Measurements from ENCODE around the gene BAG5. TPM values are rescaled to one million over a fixed set of nuclear protein-coding genes. Genes with fewer than 3 reads are reported as not detected.

BAG5 gene
- total RNA-seq, 1 donor from 2014 or later: 28.8 TPM

DNA sequence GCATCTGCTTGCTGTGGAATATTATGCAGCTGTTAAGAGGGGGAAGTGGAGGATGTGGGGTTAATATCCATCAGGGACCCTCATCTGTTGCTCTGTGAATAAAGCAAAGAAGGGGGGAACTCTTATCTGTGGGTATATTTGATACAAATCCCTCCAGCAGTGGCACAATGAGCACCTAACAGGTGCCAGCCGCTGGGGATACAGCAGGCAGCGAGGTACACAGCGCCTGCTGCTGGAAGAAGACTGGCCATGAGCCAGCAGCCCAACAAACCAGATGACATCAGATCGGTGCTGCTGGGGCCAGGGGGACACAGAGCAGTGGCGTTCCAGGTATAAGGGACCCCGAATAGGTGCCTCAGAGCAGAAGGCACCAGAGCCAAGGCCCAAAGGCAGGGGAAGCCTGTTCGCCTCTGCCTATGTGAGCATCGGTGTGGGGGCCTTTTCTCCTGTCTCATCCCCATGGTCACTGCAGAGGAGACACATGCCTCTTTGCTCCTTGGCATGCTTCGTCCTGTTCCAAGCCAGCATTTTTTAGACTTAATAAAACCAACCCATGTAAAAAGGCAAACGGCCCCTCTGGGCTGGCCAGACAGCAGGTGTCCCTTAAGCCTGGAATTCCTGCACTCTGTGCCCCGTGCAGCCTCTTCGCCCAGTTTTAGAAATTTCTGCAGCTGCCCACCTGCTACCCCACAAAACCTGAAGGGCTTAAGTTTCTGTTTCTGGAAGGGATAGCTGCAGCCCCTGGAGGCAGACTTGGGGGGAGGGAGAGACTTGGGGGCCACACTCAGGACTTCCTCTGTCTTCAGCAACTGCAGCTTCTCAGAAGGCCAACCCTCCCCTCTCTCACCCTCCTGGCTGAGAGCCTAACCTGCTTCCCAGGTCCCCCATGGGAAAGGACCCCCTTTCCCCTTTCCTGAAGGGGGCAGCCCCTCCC, 38.2 kb downstream of the BAG5 start:
- Mint-ChIP-seq H3K27me3 (no peaks in the 10 kb centered on the region), H3K9me3 (no peaks in the 10 kb centered on the region), H3K4me3 (no peak overlapping the region), H3K27ac (no peak overlapping the region), H3K4me1 (peaks cover 51% of the 10 kb centered on the region), H3K36me3 (ENCODE audit: low read depth) (peaks cover 1% of the 10 kb centered on the region)
- intact Hi-C loops (cut with micrococcal nuclease): loop anchor here (10.0 kb wide), 2 partner anchors 189 to 759 kb away; partner anchors contain the start of gene EIF5
- no peak for ATAC-seq (ENCODE audit: low read depth)
- TF ChIP-seq, protein P1, sequence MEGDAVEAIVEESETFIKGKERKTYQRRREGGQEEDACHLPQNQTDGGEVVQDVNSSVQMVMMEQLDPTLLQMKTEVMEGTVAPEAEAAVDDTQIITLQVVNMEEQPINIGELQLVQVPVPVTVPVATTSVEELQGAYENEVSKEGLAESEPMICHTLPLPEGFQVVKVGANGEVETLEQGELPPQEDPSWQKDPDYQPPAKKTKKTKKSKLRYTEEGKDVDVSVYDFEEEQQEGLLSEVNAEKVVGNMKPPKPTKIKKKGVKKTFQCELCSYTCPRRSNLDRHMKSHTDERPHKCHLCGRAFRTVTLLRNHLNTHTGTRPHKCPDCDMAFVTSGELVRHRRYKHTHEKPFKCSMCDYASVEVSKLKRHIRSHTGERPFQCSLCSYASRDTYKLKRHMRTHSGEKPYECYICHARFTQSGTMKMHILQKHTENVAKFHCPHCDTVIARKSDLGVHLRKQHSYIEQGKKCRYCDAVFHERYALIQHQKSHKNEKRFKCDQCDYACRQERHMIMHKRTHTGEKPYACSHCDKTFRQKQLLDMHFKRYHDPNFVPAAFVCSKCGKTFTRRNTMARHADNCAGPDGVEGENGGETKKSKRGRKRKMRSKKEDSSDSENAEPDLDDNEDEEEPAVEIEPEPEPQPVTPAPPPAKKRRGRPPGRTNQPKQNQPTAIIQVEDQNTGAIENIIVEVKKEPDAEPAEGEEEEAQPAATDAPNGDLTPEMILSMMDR (IDR thresholded peaks at IDR 0.05): no peak
- CTCF ChIA-PET: interaction anchor here (1.9 kb wide), 1 partner anchor 23 kb away, joined by 8 read pairs; no protein-coding TSS in a partner anchor
- POLR2A ChIA-PET: no interaction called here
- DNase-seq: no peak

DNA sequence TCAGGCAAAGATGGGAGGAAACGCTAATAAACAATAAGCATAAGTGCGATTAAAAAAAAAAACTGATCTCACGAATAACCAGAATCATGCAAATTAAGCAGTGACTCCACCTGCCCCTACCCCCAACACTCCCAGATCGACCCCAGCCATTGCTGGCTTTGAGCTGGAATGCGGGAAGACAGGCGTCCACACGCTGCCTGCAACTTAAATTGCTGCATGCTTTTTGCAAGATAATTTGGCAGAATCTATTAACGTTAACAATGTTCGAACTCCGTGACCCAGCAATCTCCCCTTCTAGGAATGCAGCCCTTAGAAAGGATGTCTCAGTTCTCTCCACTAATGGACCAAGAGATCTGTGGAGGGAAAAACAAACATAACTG, 38.9 kb downstream of the BAG5 start:
- TF ChIP-seq, protein P1 (IDR thresholded peaks at IDR 0.05): no peak
- CTCF ChIA-PET: interaction anchor here (1.9 kb wide), 1 partner anchor 23 kb away, joined by 8 read pairs; no protein-coding TSS in a partner anchor
- Mint-ChIP-seq H3K27me3 (no peaks in the 10 kb centered on the region), H3K4me1 (peaks cover 49% of the 10 kb centered on the region), H3K27ac (no peak overlapping the region), H3K4me3 (peak overlapping the region; percentile 58), H3K36me3 (ENCODE audit: low read depth) (no peaks in the 10 kb centered on the region), H3K9me3 (no peaks in the 10 kb centered on the region)
- DNase-seq (no peak), ATAC-seq (ENCODE audit: low read depth) (no peak)
- POLR2A ChIA-PET: no interaction called here
- intact Hi-C loops (cut with micrococcal nuclease): loop anchor here (10.0 kb wide), 2 partner anchors 189 to 759 kb away; partner anchors contain the start of gene EIF5

DNA sequence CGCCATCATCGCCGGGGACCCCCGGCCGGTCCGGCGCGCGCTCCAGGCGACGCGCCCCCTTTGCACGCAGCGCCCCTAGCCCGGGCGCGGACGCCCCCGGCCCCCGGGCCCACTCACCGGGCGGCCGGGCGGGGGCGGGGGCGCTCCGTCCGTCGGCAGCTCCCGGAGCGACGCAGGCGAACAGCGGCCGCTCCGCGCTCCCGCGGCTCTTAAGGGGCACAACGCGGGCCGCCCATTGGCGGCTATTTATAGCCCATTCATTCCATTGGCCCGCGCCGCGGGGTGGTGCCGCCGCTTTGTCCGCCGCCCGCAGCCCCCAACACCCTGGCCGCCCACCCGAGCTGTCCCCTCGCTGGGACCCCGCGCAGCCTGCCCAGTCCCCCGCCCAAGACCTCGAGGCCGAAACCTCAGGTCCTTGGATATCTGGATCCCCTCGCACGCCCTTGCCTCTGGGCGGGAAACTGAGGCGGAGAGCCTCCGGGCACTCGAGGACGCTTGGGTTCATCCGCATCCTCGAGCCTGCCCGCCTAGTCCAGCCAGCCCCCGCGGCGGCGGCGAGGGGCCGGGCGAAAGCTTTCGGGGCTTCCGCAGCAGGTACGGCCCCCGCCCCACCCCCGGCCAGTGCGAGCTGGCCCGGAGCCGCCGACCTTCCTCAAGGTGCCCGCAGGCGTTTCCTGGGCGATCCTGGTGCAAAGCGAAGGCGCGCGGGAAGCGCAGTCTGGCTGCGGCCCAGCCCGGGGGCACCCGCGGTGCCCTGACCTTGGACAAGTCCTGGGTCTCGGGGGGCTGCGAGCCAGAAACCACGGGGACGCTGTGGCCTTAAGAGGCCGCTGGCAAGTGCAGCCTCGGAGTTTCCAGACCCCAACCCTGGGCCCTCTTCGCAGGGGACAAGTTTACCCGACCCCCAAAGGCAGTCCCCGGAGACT, 39.5 kb downstream of the BAG5 start, which contains the start of gene CKB:
TSS of gene CKB (minus strand) at position 182 of the 926 bp plus-strand sequence. CDS start 337 bp downstream, outside the sequence.
- H3K4me3 Mint-ChIP-seq: peak within 1 kb of the TSS; percentile 62
- no peak for DNase-seq
- H3K27ac Mint-ChIP-seq: no peak within 1 kb of the TSS
- intact Hi-C loops (cut with micrococcal nuclease): loop anchor here (10.0 kb wide), 2 partner anchors 188 to 758 kb away; partner anchors contain the start of gene EIF5
- POLR2A ChIA-PET: no interaction called here
- CTCF ChIA-PET: interaction anchor here (1.9 kb wide), 1 partner anchor 24 kb away, joined by 8 read pairs; no protein-coding TSS in a partner anchor
- TF ChIP-seq, protein P1 (IDR thresholded peaks at IDR 0.05): no peak
- no peaks in the 10 kb centered on the region for H3K36me3 Mint-ChIP-seq (ENCODE audit: low read depth)
- peaks cover 43% of the 10 kb centered on the region for H3K4me1 Mint-ChIP-seq
- H3K27me3 Mint-ChIP-seq: no peaks in the 10 kb centered on the region
- no peak for ATAC-seq (ENCODE audit: low read depth)
- H3K9me3 Mint-ChIP-seq: no peaks in the 10 kb centered on the region

DNA sequence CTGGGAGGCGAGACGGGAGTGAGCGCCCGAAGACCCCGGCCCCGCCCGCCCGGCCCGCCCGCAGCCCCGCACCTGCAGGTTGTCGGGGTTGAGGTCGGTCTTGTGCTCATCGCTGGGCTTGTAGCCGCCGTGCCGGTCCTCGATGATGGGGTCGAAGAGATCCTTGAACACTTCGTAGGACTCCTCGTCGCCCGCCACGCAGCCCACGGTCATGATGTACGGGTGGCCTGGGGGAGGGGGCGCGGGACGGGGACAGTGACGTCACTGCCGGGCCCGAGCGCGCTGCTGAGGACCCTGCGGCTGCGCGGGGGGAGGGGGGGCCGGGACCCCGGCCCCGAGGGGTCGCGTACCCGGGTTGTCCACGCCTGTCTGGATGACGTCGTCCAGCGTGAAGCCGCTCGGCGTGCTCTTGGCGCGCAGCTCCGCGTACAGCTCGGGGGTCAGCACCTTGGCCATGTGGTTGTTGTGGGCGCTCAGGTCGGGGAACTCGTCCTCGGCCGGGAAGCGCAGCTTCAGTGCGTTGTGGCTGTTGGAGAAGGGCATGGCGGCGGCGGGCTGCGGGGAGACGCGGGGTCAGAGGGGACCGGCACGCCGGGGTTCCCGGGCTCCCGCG, 40.4 kb downstream of the BAG5 start:
- ChIA-PET CTCF (interaction anchor here (1.5 to 4.2 kb wide), 3 partner anchors 24 to 39 kb away, joined by 5 to 70 read pairs (median 7); no protein-coding TSS in a partner anchor), POLR2A (interaction anchor here (1.6 to 2.0 kb wide), 2 partner anchors 17 to 40 kb away, joined by 4 to 6 read pairs; partner anchors contain the start of genes BAG5 and COA8)
- TF ChIP-seq, protein P1 (IDR thresholded peaks at IDR 0.05): no peak
- ATAC-seq (ENCODE audit: low read depth) (no peak), DNase-seq (no peak)
- H3K4me1 Mint-ChIP-seq: peaks cover 34% of the 10 kb centered on the region
- no peaks in the 10 kb centered on the region for H3K9me3 Mint-ChIP-seq
- no peak overlapping the region for H3K27ac Mint-ChIP-seq
- intact Hi-C loops (cut with micrococcal nuclease): loop anchor here (1.0 to 10.0 kb wide), 3 partner anchors 7 to 757 kb away; partner anchors contain the start of genes EIF5 and TRMT61A
- H3K27me3 Mint-ChIP-seq: no peaks in the 10 kb centered on the region
- H3K36me3 Mint-ChIP-seq (ENCODE audit: low read depth): no peaks in the 10 kb centered on the region
- peak overlapping the region; percentile 62 for H3K4me3 Mint-ChIP-seq
